Neural progenitor cell (in vitro differentiated cells): ENCODE data around the gene LRRC74A.

ENCODE experiments used
- EZH2 ChIP-seq: fragments of 200-600 bp; sonication (generic); IDR thresholded peaks from 2 replicates; pipeline ENCODE4 v1.6.1; 2017; ENCODE audit warnings: antibody characterized with exemption, mild to moderate bottlenecking, moderate library complexity
- TF ChIP-seq, protein P1 (sequence below): fragments of 200-600 bp; sonication (generic); IDR thresholded peaks from 2 replicates; pipeline ENCODE4 v1.5.1; 2017; ENCODE audit warnings: antibody characterized with exemption, mild to moderate bottlenecking

DNA sequence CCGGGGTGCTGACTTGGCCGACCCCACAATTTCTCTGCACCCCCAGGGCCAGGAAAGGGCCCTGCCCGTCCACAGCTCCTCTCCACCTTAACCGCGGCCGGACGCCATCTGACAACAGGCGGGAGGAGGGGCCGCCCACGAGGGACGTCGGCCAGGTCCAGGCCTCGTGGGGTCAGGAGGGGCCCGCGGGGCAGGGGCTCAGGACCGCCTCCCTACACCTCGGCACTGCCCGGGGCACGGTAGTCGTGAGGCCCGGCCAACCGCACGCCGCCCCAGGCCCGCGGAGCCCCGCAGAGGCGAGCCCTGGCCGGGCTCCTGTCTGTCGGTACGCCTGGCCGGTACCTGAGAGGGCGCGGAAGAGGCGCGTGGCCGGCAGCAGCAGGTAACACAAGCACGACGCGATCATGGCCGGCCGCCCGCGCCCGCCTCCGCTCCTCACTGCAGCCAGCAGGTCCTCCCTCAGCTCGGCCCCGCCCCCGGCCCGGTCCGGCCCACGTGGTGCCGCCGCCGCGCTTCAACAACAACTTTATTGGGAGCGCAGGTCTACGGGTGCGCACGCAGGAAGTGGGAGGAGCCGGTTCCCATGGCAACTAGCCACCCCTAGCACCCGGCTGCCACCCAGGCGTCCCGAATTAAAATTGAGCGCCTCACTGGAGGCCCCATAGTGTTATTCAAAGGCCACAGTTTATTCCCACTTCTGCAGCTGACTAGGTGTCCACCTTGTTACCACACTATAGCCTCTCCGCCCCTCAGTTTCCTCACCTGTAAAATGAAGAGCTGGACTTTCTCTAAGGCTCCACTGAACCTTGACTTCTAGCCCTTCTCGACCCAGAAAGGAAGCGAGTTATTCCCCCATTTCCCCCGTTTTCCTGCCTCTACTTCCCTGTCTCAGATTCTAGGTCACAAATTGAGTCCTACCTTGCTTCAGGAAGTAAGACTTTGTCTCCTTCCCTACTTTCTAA lies 13.5 kb upstream of the LRRC74A start, which contains the start of gene ANGEL1:
- TF ChIP-seq, protein P1, sequence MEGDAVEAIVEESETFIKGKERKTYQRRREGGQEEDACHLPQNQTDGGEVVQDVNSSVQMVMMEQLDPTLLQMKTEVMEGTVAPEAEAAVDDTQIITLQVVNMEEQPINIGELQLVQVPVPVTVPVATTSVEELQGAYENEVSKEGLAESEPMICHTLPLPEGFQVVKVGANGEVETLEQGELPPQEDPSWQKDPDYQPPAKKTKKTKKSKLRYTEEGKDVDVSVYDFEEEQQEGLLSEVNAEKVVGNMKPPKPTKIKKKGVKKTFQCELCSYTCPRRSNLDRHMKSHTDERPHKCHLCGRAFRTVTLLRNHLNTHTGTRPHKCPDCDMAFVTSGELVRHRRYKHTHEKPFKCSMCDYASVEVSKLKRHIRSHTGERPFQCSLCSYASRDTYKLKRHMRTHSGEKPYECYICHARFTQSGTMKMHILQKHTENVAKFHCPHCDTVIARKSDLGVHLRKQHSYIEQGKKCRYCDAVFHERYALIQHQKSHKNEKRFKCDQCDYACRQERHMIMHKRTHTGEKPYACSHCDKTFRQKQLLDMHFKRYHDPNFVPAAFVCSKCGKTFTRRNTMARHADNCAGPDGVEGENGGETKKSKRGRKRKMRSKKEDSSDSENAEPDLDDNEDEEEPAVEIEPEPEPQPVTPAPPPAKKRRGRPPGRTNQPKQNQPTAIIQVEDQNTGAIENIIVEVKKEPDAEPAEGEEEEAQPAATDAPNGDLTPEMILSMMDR = no peak
- peak; percentile 48 for TF ChIP-seq EZH2
